ENCODE measurements around the gene HNRNPA0. TPM values are rescaled to one million over a fixed set of nuclear protein-coding genes. Genes with fewer than 3 reads are reported as not detected.

HNRNPA0 gene
- total RNA-seq, 1 donor from 2014 or later: 13.0 TPM

DNA sequence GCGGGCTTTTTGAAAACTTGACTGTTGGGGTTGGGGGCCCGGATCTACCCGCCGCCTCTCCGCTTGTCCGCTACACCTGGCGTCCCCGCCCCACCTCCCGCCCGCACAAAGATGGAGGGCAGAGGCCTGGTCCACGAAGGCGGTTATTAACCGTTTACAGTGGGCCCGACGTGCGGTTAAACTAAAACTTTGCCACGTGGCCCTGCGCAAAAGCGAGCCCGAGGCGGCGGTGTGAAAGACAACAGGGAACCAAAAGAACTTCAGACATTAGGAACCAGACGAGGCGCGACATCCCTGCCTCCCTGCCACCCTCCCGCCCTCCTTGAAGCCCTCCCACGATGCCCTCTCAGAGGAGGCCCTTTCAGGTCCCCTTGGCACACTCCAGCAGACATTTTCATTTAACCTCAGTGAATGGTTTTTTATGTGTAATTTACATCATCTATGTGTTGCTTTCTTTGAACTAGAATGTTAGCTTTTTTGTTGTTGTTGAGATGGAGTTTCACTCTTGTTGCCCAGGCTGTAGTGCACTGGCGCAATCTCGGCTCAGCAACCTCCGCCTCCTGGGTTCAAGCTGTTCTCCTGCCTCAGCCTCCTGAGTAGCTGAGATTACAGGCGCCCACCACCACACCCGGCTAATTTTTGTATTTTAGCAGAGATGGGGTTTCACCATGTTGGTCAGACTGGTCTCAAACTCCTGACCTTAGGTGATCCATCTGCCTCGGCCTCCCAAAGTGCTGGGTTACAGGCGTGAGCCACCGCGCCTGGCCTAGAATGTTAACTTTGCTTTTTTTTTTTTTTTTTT, 999 bp upstream of the HNRNPA0 start:
- no peak for DNase-seq (ENCODE audit: low read depth in 2 of 2)

DNA sequence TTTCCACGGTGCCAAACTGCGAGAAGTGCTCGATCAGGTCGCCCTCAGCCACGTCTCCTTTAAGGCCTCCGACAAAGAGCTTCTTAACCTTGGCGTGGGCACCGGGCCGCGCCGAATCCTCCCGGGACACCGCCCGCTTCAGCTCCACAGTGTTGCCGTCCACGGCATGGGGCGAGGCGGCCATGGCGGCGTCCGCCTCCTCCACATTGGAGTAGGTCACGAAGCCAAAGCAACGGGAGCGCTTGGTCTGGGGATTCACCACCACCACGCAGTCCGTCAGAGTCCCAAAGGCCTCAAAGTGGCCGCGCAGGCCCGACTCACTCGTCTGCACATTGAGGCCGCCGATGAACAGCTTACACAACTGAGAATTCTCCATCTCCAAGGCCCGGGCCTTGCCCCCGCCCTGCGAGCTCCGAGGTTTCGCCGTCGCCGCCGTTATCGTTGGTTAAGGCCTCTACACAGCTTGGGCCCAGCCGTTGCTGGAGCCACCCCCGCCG, 424 bp downstream of the HNRNPA0 start:
- no peak for DNase-seq (ENCODE audit: low read depth in 2 of 2)

GRCh38 chr5:137752905-137753690, 1.1 kb downstream of the HNRNPA0 start:
- DNase-seq (ENCODE audit: low read depth in 2 of 2): peak in 1 of 2 donors; percentile 44

- DNase-seq (ENCODE audit: low read depth in 2 of 2): peak; percentile 64 to 79
Measured at GRCh38 chr5:137751869-137752491, 2.2 kb downstream of the HNRNPA0 start.

DNA sequence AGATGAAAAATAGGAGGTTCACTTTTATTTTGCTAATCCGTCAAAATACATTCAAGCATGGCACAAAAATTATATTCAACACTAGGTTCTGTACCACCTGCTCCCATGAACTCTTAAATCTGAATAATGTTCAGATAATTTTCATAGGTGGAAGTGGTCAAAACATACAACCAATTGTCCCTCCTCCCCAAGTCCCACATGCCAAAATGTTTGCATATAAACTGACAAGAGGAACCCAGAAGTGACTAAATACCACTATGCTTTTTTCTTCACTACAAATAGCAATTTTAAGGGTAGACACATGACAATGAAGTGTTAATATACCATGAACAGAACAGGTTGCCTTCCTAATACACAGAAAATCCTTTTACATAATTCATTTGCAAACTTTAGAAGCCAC, 3.7 kb downstream of the HNRNPA0 start:
- DNase-seq (ENCODE audit: low read depth in 2 of 2): no peak

GRCh38 chr5:137747848-137748247, 6.3 kb downstream of the HNRNPA0 start:
- DNase-seq (ENCODE audit: low read depth in 2 of 2): no peak

DNA sequence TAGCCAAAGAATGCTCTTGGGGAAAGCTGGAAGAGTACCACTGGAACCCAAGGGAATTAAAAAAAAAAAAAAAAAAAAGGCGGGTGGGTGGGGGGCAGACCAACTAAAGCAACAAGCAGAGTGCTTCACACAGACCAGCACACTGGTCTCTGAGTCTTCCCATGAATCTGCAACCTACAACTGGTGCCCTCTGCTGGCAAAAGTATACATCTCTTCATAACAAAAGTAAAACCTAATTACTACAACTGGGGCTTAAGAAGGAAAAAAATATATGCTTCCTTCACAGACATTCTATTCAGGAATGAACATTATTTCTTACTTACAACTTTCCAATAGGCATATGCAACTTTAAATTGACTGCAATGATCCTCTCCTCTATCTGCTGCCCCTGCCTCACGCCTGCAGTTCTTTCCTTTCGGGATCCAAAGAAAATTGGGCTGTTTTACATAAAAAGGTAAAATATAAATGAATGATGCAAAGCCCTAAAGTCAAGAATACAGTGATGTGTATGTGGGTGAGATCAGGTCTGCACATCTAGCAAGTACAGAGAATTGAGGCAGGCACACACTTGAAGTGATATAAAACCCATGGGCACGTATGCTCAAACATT, 11.0 kb downstream of the HNRNPA0 start:
- DNase-seq (ENCODE audit: low read depth in 2 of 2): peak; percentile 66 to 83

GRCh38 chr5:137741718-137742117, 12.4 kb downstream of the HNRNPA0 start:
- DNase-seq (ENCODE audit: low read depth in 2 of 2): no peak

DNA sequence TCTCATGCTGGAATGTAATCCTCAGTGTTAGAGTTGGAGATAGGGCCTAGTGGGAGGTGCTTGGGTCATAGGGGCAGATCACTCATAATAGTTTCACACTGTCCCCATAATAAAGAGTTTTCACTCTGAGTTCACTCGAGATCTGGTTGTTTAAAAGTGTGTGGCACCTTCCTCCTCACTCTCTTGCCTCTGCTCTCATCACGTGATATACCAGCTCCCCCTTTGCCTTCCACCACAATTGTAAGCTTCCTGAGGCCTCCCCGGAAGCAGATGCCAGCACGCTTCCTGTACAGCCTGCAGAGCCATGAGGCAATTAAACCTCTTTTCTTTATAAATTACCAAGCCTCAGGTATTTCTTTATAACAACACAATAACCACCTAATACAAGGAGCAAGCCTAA, 14.4 kb downstream of the HNRNPA0 start:
- DNase-seq (ENCODE audit: low read depth in 2 of 2): no peak

DNA sequence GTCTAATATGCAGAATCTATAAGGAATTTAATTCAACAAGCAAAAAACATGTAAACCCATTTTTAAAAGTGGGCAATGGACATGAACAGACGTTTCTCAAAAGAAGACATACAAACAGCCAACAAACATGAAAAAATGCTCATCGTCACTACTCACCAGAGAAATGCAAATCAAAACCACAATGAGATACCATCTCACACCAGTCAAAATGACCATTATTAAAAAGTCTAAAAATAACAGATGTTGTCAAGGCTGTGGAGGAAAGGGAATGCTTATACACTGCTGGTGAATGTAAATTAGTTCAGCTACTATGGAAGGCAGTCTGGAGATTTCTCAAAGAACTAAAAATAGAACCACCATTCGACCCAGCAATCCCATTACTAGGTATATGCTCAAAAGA, 15.2 kb downstream of the HNRNPA0 start:
- no peak for DNase-seq (ENCODE audit: low read depth in 2 of 2)

- peak in 1 of 2 donors; percentile 96 for DNase-seq (ENCODE audit: low read depth in 2 of 2)
Measured at GRCh38 chr5:137737349-137738131, 16.6 kb downstream of the HNRNPA0 start.

GRCh38 chr5:137736496-137736895, 17.7 kb downstream of the HNRNPA0 start:
- no peak for DNase-seq (ENCODE audit: low read depth in 2 of 2)

DNA sequence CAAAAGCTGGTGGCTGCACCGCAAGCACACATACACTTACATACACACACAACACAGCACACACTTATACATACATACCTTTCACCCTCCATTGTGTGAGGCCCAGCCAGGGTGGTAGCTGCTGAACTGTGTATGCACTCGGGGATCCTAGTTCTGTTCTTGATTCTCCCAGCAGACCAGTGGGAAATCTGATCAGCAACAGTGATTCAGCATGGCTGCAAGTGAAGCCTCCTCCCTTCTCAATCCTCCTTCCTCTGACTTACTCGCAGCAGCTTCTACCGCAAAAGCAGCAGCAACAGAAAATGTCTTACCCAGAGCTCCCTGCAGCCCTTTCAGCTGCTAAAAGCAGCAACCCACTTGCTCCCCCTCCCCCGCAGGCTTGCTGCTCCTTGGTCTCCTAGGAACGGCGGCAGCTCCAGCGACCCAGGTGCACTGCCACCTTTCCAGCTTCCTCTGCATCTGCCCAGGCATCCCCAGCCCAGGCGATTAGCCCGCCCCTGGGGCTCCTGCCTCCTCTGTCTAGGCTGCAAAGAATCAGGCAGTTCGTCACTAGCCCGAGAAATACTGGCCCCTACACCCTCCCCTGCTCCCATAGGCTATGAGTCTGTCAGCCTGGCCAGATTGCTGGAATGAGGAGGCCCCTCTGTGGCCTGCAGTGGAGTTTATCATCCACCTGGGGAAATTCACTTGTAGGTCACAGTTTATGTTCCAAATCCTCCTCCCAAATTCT, 18.4 kb downstream of the HNRNPA0 start, which contains the start of gene KLHL3:
Gene KLHL3, minus strand, starts transcription at position 535 of the 730 bp plus-strand sequence. Its CDS starts 443 bp downstream, at position 92.
- DNase-seq (ENCODE audit: low read depth in 2 of 2): peak; percentile 68 to 86

DNA sequence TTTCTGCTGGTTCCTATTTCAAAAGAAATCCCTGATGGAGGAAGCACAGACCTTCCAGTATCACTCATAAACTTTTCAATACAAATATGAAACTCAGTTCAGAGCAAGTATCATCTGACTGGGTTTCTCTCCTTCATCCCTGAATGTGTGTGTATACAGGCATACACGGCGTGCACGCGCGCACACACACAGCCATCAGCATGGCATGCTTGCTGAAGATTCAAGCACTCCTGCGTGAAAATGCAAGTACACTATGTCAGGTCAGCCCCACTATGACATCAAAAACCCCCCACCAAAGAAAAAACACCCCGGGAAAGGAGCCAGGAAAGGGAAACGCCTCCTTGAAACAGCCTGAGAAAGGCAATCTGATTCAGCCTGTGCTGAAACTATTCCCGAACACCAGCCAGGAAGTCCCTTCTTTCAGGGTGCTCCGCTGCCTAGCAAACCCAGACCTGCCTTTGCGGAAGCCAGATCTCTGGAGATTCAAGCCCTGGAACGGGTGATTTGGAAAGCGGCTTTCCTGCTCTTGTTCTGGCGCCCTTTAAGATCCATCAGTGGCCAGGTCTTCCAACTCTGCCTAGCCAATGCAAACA, 19.1 kb downstream of the HNRNPA0 start:
- DNase-seq (ENCODE audit: low read depth in 2 of 2): peak in 1 of 2 donors; percentile 68

- DNase-seq (ENCODE audit: low read depth in 2 of 2): peak in 1 of 2 donors; percentile 91
Measured at GRCh38 chr5:137734331-137734730, 19.8 kb downstream of the HNRNPA0 start.

DNA sequence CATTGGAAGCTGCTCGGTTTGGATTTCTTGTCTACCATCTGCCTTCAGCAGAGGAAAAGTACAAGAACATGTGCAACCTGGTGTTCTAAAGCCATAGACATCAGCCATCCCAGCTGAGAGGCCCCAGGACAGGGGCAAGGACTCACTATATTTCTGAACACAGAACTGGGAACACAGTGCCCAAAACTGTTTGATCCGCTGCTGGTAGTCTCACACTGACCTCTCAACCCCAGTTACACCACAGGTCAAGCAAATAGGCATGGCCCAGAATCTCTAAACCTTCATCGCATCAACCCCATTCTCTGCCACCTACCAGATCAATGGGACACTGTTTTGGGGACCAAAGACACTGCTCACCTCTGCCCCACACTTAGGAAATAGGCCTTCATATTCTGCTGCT, 20.2 kb downstream of the HNRNPA0 start:
- DNase-seq (ENCODE audit: low read depth in 2 of 2): peak in 1 of 2 donors; percentile 3

DNA sequence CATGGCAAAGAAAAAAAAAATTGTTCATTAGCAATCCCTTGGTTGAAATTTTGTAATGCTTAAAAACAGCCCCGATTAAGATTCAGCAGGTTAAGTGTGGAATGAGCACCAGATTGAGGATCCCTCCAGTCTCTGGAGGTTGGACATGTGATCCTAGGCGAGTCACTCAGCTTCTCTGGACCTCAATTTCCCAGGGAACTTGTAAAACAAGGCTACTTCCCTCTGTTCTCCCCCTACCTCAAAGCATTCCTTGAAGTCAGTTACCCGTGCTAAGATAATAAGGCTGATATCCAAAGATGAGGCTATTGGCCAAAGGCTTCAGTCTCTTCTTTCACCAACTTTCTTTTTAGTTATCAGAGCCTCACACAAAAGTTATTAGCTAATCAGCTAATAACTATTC, 21.2 kb downstream of the HNRNPA0 start:
- peak in 1 of 2 donors; percentile 12 for DNase-seq (ENCODE audit: low read depth in 2 of 2)

DNA sequence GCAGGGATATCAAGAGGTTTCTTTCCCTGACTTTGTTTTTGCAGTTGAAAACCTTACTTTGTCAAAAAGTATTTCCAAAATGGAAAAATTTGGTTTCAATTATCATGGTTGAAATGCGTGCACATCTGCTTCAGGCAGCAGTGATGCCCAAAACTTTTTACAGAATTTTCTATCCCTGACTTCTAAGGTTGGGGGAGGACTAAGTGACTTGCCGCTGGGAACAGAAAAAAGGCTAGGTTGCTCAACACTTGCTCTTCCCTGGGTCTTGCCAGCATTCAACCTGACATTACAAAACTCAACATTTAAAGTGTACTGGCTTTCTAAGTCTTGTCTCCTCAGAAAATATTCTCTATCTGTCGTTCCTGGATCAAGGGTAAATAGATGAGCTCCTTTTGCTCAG, 23.0 kb downstream of the HNRNPA0 start:
- no peak for DNase-seq (ENCODE audit: low read depth in 2 of 2)

GRCh38 chr5:137730336-137730735, 23.8 kb downstream of the HNRNPA0 start:
- DNase-seq (ENCODE audit: low read depth in 2 of 2): no peak

DNA sequence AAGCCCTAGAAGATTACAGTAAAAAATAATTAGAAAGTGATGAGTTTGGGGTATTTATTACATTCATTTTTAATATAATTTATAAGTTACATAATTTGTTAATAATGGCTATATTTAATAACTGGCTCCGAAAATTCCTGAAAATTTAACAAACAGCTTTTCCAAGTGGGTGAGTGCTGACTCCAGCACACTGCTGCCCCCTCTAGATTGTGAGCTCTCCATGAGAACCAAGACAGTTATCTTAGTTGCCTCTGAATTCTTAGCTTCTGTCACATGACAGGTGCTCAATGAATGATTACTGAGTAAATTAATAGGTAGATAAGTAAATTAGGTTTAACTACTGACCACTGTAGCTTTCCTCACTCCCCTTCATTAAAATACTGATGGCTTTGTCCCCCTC, 26.1 kb downstream of the HNRNPA0 start:
- peak in 1 of 2 donors; percentile 47 for DNase-seq (ENCODE audit: low read depth in 2 of 2)

All from dermis microvascular lymphatic vessel endothelial cell (primary cell).